ENCODE measurements around the gene RYR2.
"Not testable (repeated sequence)": the region's sequence is repeated elsewhere in the genome, so short reads cannot be mapped to it uniquely, and the experiment has no call there.

RYR2 gene

DNA sequence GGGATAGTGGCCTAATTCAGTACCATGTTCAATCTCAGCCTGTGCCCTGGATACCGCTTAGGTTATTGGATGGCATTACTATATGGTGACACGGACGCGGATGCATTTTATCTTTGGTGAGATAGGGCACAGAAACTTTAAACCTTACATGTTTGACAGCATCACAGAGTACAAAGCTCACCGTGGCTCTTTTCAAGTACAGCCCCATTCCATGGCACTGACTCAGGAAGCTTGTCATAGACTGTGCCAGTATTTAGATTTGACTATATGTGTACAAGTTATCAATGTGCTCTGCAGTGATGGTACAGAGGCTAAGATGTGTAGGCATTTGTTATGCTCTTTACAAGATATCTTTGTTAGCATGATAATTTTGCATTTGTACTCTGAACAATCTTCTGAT is 169.0 kb downstream of the RYR2 start:
- no peak for DNase-seq

DNA sequence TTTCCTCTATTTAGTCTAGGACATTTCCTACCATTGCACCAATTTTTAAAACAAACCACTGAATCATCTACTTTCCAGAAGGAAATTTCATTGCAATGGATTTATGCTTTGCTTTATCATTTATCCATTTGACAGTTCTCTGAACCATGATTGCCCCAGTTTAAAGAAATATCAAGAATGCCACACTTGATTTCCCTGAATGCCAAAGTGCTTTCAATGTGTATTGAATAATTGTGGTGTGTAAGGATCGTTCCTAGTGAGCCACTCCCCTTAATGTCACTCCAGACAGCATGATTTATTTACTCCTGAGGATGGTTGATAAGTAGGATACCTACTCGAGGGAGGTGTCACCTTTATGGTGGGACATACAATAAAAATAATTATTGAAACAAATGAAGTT is 169.6 kb downstream of the RYR2 start:
- DNase-seq = no peak

DNA sequence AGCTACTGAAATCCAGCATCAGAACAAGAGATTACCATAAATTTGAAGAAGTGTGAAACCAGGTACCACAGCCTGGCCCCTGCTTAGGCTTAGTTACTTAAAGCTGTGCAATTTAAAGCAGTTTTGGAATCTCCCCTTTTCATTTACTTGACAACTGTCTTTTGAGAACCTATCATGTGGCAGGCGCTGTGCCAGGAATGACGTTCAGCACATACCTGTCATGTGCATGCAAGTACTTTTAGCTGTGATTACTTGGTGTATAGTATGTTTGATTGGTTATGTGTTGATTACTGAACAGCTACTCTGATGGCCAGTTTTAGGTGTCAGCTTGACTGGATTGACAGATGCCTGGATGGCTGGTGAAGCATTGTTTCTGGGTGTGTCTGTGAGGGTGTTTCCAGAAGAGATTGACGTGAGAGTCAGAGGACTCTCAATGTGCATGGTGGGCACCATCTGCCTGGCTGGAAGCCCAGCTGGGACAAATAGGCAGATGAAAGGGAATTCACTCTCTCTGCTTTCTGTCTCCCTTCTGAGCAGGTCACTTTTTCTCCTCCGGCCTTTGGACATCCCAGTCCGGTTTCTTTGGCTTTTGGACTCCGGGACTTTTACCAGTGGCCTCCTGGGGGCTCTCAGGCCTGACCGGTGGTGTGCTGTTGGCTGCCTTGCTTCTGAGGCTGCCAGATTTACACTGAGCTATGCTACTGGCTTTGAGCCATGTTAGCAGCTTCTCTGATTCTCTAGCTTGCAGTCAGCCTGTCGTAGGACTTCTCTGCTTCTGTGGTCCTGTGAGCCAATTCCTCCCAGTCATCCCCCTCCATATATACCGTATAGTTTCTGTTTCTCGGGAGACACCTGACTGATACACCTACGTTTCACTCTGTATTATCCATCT is 178.0 kb downstream of the RYR2 start:
- no peak for DNase-seq

- no peak for DNase-seq
Observed at GRCh38 chr1:237223419-237223818, 181.4 kb downstream of the RYR2 start.

DNA sequence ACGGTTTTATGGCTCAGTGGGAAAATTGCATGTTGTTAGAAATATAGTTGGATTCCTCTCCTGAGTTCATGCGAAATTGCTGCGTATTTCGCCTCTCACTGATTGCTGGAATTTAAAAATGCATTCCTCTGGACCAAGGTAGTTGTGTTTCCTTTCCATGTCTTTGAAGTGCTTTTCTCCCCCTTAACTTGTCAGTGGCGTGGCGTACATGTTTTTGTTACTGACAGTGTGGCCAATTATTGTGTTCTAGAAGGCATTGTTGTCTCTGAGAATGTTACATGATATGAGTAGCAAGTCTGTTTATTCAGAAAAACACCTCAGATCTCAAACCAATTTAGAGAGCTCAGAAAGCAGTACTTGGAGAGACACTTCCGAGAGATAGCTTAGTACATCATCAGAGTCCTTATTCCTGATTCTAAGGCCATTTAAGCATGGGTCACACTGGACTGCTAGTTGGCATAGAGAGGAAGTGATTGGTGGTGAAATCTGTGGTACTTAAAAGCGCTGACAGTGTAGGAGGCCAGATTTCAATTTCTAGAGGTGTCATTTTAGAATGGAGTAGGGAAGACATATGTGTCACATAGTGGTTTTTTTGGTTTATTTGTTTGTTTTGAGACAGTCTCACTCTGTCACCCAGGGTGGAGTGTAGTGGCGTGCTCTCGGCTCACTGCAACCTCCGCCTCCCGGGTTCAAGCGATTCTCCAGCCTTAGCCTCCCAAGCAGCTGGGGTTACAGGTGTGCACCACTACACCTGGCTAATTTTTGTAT is 184.4 kb downstream of the RYR2 start:
- no peak for DNase-seq

DNA sequence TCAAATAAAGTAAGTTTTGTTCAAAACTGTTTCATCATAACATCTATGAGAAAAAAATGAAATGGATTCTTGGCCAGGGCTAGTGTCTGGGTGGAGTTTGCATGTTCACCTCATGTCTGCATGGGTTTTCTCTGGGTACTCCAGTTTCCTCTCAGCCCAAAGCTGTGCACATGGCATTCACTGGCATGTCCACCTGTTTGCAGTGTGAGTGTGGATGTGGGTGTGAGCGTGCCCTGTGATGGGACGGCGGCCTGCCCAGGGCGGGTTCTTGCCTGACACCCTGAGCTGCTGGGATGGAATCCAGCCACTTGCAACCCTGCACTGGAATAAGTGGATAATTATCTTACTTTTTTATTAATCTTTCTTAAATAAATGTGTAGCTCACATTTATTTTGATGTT is 185.5 kb downstream of the RYR2 start:
- no peak for DNase-seq

DNA sequence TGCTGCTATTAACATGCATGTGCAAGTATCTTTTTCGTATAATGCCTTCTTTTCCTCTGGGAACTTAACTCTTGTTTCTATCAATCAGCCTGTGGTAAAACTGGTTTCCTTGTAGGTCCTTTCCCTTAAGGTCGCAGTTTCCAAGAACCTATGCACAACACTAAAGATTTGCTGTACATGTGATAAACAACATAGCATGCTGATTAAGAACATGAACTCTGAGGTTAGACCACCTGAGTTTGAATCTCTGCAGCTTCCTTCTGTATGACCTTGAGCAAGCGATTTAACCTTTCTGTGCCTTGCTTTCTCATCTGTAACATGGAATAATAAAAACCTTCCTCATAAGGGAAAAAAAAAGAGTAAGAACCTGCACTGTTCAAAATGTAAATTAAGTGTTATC is 186.4 kb downstream of the RYR2 start:
- no peak for DNase-seq

GRCh38 chr1:237229333-237229732 is 187.3 kb downstream of the RYR2 start:
- DNase-seq = no peak

DNA sequence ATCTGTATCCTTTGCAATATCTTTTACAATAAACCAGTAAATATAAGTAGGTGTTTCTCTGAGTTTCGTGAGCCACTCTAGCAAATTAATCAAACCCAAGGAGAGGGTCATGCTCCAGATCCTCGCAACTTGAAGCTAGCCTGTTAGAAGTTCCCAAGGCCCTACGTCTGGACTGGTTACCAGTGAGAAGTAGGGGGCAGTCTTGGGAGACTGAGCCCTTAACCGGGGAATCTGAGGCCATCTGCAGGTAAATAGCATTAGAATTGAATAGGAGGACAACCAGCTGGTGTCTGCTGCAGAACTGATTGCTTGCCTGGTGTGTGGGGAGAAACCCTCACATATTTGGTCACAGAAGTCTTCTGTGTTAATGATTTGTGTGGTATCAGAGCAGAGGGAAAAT is 190.5 kb downstream of the RYR2 start:
- DNase-seq = no peak

DNA sequence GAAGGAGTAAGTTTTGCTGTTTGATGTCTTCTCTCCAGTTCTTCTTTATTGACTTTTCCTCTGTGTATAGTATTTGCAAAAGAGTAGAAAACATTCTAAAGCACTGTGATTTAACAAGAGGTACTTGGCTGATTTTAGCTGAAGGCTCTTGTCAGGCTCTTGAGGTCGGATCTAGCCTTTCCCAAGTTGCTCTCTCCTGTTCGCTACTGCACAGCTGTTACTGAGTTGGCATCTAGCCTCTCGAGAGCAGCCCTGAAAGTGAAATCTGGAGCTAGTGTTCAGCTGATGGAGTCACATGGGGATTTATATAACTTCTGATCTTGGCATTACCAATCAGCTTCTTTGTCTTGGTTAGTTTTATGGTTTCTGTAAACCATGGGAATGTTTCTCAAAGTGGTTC is 193.1 kb downstream of the RYR2 start:
- no peak for DNase-seq

DNA sequence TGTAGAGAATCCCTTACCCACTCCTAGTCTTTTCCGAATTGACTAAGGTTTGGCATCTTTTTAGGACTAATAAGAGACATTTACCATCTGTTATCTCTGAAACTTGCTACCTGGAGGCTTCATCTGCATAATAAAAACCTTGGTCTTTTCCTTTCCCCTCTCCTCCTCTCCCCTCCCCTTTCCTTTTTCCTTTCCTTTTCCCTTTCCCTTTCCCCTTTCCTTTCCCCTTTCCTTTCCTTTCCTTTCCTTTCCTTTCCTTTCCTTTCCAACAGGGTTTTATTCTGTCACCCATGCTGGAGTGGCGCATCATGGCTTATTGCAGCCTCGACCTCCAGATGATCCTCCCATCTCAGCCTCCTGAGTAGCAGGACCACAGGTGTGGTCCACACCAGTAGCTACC is 195.7 kb downstream of the RYR2 start:
- DNase-seq = no peak

DNA sequence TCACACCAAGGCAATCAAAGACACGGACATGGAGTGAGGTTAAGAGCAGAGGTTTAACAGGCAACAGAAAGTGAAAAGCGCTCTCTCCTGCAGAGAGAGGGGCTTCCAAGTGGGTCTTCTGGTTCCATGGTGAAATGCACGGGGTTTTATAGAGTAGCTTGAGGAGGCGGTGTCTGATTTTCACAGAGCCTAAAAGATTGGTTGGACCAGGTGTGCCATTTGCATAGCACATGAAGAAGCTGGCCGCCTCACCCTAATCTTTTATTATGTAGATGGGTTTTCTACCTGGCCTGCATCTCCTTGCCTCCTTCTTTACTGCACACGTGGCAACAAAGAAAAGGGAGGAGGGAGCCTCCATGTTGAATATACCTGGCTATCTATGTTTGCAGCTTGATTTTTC is 197.3 kb downstream of the RYR2 start:
- no peak for DNase-seq

- no peak for DNase-seq
Observed at GRCh38 chr1:237241038-237241437, 199.1 kb downstream of the RYR2 start.

GRCh38 chr1:237244778-237245177 is 202.8 kb downstream of the RYR2 start:
- DNase-seq = no peak

- no peak for DNase-seq
Observed at GRCh38 chr1:237247442-237247841, 205.5 kb downstream of the RYR2 start.

DNA sequence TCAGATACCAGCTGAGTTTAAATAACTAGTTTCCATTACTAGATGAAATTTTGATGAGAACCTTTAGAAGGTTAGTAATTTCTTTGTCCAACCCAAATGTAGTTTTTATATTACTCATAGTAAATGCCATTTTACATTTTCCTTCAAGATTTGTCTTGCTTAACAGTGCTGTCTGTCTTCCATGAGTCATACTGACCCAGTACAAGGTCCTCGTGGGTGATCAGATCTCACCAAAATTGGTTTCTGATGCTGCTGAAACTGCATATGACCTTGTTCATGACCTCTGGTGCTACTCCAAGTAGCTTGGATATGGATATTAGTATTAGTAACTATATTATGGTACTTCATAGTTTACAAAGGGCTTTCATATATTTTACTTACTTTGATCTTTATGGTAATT is 207.1 kb downstream of the RYR2 start:
- DNase-seq = no peak

DNA sequence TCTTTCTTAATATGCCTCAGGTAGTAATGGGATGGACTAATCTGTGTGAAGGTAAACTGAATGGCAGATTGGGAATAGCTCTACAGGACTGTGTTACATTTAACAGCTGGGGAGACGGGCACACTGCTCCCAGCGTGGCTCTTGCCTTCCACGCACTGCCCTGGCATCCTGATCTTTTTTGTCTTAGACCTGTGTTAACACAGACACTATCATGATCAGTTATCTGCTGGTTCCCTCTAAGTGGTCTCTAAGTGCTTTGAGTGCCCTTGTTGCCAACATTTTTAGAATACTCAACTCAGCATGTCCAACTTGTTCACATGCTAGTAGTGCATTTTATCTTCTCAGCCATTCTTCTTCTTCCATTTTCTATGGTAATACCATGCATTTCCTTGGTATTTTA is 208.1 kb downstream of the RYR2 start:
- DNase-seq = no peak

- no peak for DNase-seq
Observed at GRCh38 chr1:237255071-237255470, 213.1 kb downstream of the RYR2 start.

DNA sequence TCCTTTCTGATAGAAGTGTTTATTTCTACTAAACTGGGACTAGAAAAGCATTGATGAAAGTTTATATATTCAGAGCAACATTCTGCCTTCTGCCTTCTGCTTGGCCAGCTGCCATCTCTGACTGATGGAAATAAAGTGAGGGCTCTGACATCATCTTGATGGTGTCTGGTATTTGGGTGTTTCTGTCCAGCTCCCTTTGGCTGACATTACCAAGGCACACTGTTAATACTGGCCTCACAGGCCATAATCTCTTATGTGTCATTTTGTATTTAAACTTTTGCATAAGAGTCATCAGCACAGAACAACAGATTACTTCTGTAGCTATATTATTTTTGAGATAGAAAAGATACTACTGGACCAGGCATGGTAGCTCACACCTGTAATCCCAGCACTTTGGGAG is 216.9 kb downstream of the RYR2 start:
- DNase-seq = no peak

GRCh38 chr1:237261198-237261597 is 219.2 kb downstream of the RYR2 start:
- no peak for DNase-seq

GRCh38 chr1:237267743-237268142 is 225.8 kb downstream of the RYR2 start:
- DNase-seq = no peak

DNA sequence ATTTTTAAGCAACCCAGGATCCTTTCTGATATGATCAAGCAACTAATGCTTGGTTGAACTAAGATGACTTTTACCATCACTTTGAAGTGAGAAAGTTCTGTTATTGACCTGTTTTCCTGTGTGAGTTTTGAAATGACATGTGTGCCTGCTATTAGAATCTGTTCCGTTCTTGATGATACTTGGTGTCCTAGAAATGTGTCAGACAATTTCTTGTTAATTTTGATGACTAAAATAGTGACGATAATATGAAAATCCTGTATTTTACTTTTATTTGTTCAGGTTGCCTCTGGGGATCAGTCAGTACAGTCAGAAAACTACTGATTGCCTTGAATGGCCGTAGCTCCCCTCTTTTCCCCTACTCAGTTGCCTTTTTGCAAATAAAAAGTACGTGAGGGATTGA is 228.0 kb downstream of the RYR2 start:
- DNase-seq = no peak

GRCh38 chr1:237270353-237270752 is 228.4 kb downstream of the RYR2 start:
- DNase-seq = no peak

- not testable (repeated sequence) for DNase-seq
Observed at GRCh38 chr1:237277994-237278393, 236.0 kb downstream of the RYR2 start.
